Lung (tissue), 12 donors: ENCODE measurements around the gene RIMKLB. TPM values are rescaled to one million over a fixed set of nuclear protein-coding genes. Genes with fewer than 3 reads are reported as not detected.
A peak's percentile ranks its signal among the peaks of the same experiment; 100 is the strongest.

Experiments used
- ATAC-seq: fragments of 200-7000 bp; cut with Tn5 transposase; one replicate; pipeline ENCODE4 v1.9.1; 2020; ENCODE audit warnings: moderate number of reproducible peaks; ENCODE audit not compliant: insufficient read depth, low FRiP score
- DNase-seq, 3 donors: peaks; one replicate each; pipeline ENCODE4 v3.0.0-alpha.2; 2013 to 2017
- H3K27ac ChIP-seq, 2 donors: one replicate each; pipeline ENCODE4 v1.5.1; 2013; ENCODE audit warnings: mild to moderate bottlenecking in 2 of 2, moderate library complexity in 2 of 2, control low read depth in 1 of 2, inconsistent platforms in 1 of 2, low read depth in 1 of 2, low read length in 1 of 2
- H3K27me3 ChIP-seq, 3 donors: one replicate each; pipeline ENCODE4 v1.5.1; 2013; ENCODE audit warnings: low read length in 2 of 3; ENCODE audit not compliant: control insufficient read depth in 3 of 3, insufficient read depth in 3 of 3
- H3K36me3 ChIP-seq, 4 donors: one replicate each; pipeline ENCODE4 v1.5.1; 2013; ENCODE audit warnings: low read length in 4 of 4, mild to moderate bottlenecking in 1 of 4, moderate library complexity in 1 of 4; ENCODE audit not compliant: control insufficient read depth in 4 of 4, insufficient read depth in 4 of 4
- H3K4me1 ChIP-seq, 5 donors: one replicate each; pipeline ENCODE4 v1.5.1; 2013; ENCODE audit warnings: low read length in 5 of 5, mild to moderate bottlenecking in 2 of 5, moderate library complexity in 1 of 5; ENCODE audit not compliant: control insufficient read depth in 5 of 5, insufficient read depth in 5 of 5
- H3K4me3 ChIP-seq: one replicate; pipeline ENCODE4 v1.5.1; 2013; ENCODE audit warnings: mild to moderate bottlenecking, control low read depth, moderate library complexity
- H3K9ac ChIP-seq, 2 donors: one replicate each; pipeline ENCODE4 v1.5.1; 2013; ENCODE audit warnings: low read length in 2 of 2, control low read depth in 1 of 2; ENCODE audit not compliant: insufficient read depth in 1 of 2
- H3K9me3 ChIP-seq, 4 donors: one replicate each; pipeline ENCODE4 v1.5.1; 2013; ENCODE audit warnings: low read length in 3 of 4, mild to moderate bottlenecking in 1 of 4, moderate library complexity in 1 of 4; ENCODE audit not compliant: control insufficient read depth in 4 of 4, insufficient read depth in 3 of 4
- CTCF ChIP-seq: IDR thresholded peaks from 2 replicates; pipeline ENCODE4 v1.5.1; 2012; ENCODE audit warnings: mild to moderate bottlenecking; ENCODE audit errors: control extremely low read depth, extremely low read depth
- WGBS, 2 donors: extraction: QIAGEN DNeasy Blood & Tissue Kit; methylation state at CpG; one replicate each; pipeline ENCODE4 v1.1.7; 2013; 5-methylcytosine and 5-hydroxymethylcytosine counted together
- polyA plus RNA-seq, 2 donors: library from polyadenylated mRNA; stranded (reverse); fragments of 200-250 nt; gene quantifications; one replicate each; pipeline ENCODE4 v1.2.1, GENCODE V29; 2013
- total RNA-seq, 2 donors: library from RNA; depleted of rRNA in 1 of 2; stranded (reverse); fragments of >200 nt in 1 of 2; gene quantifications; one replicate each; pipeline ENCODE4 v1.2.1, GENCODE V29; 2014 to 2021
- donor health status: control.
- donor health status: control.
- donor health status: Bipolar disorder and iron deficiency.
- donor health status: healthy.
- donor health status: DM: yes; HTN: yes; CAD: no.

RIMKLB gene
- total and polyA plus RNA-seq, 4 donors, result 19.9 to 95.1 (median 35.7) TPM

- Histone ChIP-seq H3K27me3 (no peaks in the 10 kb centered on the region), H3K9ac (no peak overlapping the region), H3K4me3 (no peak overlapping the region), H3K4me1 (peaks cover 0 to 44% (median 12%) of the 10 kb centered on the region in 5 donors), H3K9me3 (no peaks in the 10 kb centered on the region), H3K36me3 (no peaks in the 10 kb centered on the region), H3K27ac (no peak overlapping the region)
- 86% methylated on average over 2 of the region's 2 CpGs for WGBS, 2 donors
- no peak for ATAC-seq
- DNase-seq, result no peak
- TF ChIP-seq CTCF, result no peak
These were observed 12.7 kb upstream of the RIMKLB start for GRCh38 chr12:8685051-8685450.

- peak overlapping the region in 1 of 2 donors; percentile 0 for H3K27ac ChIP-seq
- WGBS, 2 donors, result 10 to 18% methylated on average over 2 of the region's 2 CpGs
These were observed 9.8 kb upstream of the RIMKLB start for GRCh38 chr12:8687846-8688601.

GRCh38 chr12:8689681-8690080 is 8.1 kb upstream of the RIMKLB start:
- ATAC-seq, result no peak
- TF ChIP-seq CTCF, result no peak
- H3K27me3 ChIP-seq, result no peaks in the 10 kb centered on the region
- no peak overlapping the region for H3K4me3 ChIP-seq
- H3K4me1 ChIP-seq, result peaks cover 0 to 47% (median 14%) of the 10 kb centered on the region in 5 donors
- peak in 2 of 3 donors; percentile 54 to 72 for DNase-seq
- 91 to 93% methylated on average over 4 of the region's 4 CpGs for WGBS, 2 donors
- no peak overlapping the region for H3K9ac ChIP-seq
- no peaks in the 10 kb centered on the region for H3K9me3 ChIP-seq
- no peak overlapping the region for H3K27ac ChIP-seq
- H3K36me3 ChIP-seq, result no peaks in the 10 kb centered on the region

More at GRCh38 chr12:8687846-8688601, 9.8 kb upstream of the RIMKLB start:
- peaks cover 0 to 45% (median 14%) of the 10 kb centered on the region in 5 donors for H3K4me1 ChIP-seq
- H3K27me3 ChIP-seq, result no peaks in the 10 kb centered on the region
- DNase-seq, result peak; percentile 84 to 97 (median 96)
- H3K4me3 ChIP-seq, result no peak overlapping the region
- ATAC-seq, result peak; percentile 72
- H3K9me3 ChIP-seq, result no peaks in the 10 kb centered on the region
- TF ChIP-seq CTCF, result no peak
- peak overlapping the region in 1 of 2 donors; percentile 40 for H3K9ac ChIP-seq
- H3K36me3 ChIP-seq, result no peaks in the 10 kb centered on the region
